Keratinocyte (primary cell): ENCODE results near the gene JPH2. TPM values are rescaled to one million over a fixed set of nuclear protein-coding genes. Genes with fewer than 3 reads are reported as not detected.
"Not testable (repeated sequence)": the region's sequence is repeated elsewhere in the genome, so short reads cannot be mapped to it uniquely, and the experiment has no call there.

Source experiments
- DNase-seq: peaks from one replicate; pipeline ENCODE4 v3.0.0-alpha.2; 2011; ENCODE audit warnings: low read depth, missing footprints, low spot score
- FAIRE-seq: peaks from 2 replicates; lab custom pipeline; 2011; peaks lifted over from hg19 to GRCh38; lab: Jason Lieb, UNC
- H2AFZ ChIP-seq: 2 replicates; pipeline ENCODE4 v1.6.0; 2012; ENCODE audit warnings: low read length, control low read depth, inconsistent platforms; ENCODE audit not compliant: control insufficient read depth
- H3K27ac ChIP-seq: 2 replicates; pipeline ENCODE4 v1.5.1; 2011; ENCODE audit warnings: low read length; ENCODE audit not compliant: control insufficient read depth, insufficient read depth
- H3K27me3 ChIP-seq: 3 replicates; pipeline ENCODE4 v1.6.0; 2011; ENCODE audit warnings: low read length; ENCODE audit not compliant: control insufficient read depth, insufficient read depth; ENCODE audit errors: extremely low read depth
- H3K36me3 ChIP-seq, 2 experiments: 2 replicates in 1 of 2; 3 replicates in 1 of 2; pipeline ENCODE4 v1.5.1; 2011; ENCODE audit warnings: low read length in 2 of 2, mild to moderate bottlenecking in 1 of 2; ENCODE audit not compliant: control insufficient read depth in 2 of 2, insufficient read depth in 2 of 2; ENCODE audit errors: extremely low read depth in 1 of 2
- H3K4me1 ChIP-seq: 3 replicates; pipeline ENCODE4 v1.5.1; 2011; ENCODE audit warnings: low read length; ENCODE audit not compliant: control insufficient read depth, insufficient read depth; ENCODE audit errors: extremely low read depth
- H3K4me2 ChIP-seq: 3 replicates; pipeline ENCODE4 v1.6.0; 2011; ENCODE audit warnings: low read depth, low read length; ENCODE audit not compliant: control insufficient read depth, insufficient read depth; ENCODE audit errors: extremely low read depth
- H3K4me3 ChIP-seq, 3 experiments: fragments of 200-600 bp in 1 of 3; sonication (generic) in 1 of 3; 2 replicates in 2 of 3; 3 replicates in 1 of 3; pipeline ENCODE4 v1.5.1; 2011 to 2016; ENCODE audit warnings: low read length in 3 of 3, mild to moderate bottlenecking in 3 of 3, control low read depth in 2 of 3, inconsistent platforms in 1 of 3, low read depth in 1 of 3, mixed read lengths in 1 of 3, mixed run types in 1 of 3, moderate library complexity in 1 of 3; ENCODE audit not compliant: control insufficient read depth in 2 of 3, insufficient read depth in 2 of 3; ENCODE audit errors: extremely low read depth in 1 of 3
- H3K79me2 ChIP-seq: 2 replicates; pipeline ENCODE4 v1.6.0; 2012; ENCODE audit warnings: low read length; ENCODE audit not compliant: control insufficient read depth, insufficient read depth
- H3K9ac ChIP-seq: 3 replicates; pipeline ENCODE4 v1.6.0; 2011; ENCODE audit warnings: low read length; ENCODE audit not compliant: control insufficient read depth, insufficient read depth; ENCODE audit errors: extremely low read depth
- H3K9me1 ChIP-seq: 3 replicates; pipeline ENCODE4 v1.6.0; 2011; ENCODE audit warnings: low read length; ENCODE audit not compliant: control insufficient read depth, insufficient read depth; ENCODE audit errors: extremely low read depth
- H3K9me3 ChIP-seq: 2 replicates; pipeline ENCODE4 v1.5.1; 2012; ENCODE audit warnings: low read depth, low read length; ENCODE audit not compliant: control insufficient read depth
- H4K20me1 ChIP-seq: 3 replicates; pipeline ENCODE4 v1.6.0; 2011; ENCODE audit warnings: low read length; ENCODE audit not compliant: control insufficient read depth, insufficient read depth; ENCODE audit errors: extremely low read depth
- CTCF ChIP-seq, 3 experiments: IDR thresholded peaks in 1 of 3; conservative IDR thresholded peaks in 1 of 3; optimal IDR thresholded peaks in 1 of 3; 2 replicates in 2 of 3; 3 replicates in 1 of 3; pipeline versions ENCODE3 to v1.5.1; 2011; ENCODE audit warnings: low read length in 3 of 3, mild to moderate bottlenecking in 3 of 3, moderate library complexity in 2 of 3, control low read depth in 1 of 3, inconsistent platforms in 1 of 3; ENCODE audit not compliant: insufficient read depth in 2 of 3; ENCODE audit errors: extremely low read depth in 1 of 3
- EZH2 ChIP-seq: IDR thresholded peaks from one replicate; pipeline ENCODE4 v1.6.1; 2012; ENCODE audit warnings: inconsistent platforms, mild to moderate bottlenecking, low read length, moderate library complexity
- dilution Hi-C: fragments of 300-500 bp; cut with MboI; formaldehyde crosslinking; loops from one replicate; pipeline ENCODE4 v1.7.0; 2020; ENCODE audit warnings: low sequenced_read_pairs; ENCODE audit not compliant: extremely low pct_ligation_motif_present
- polyA plus RNA-seq, 5 experiments: library from polyadenylated mRNA; depleted of rRNA in 3 of 5; stranded (reverse) in 3 of 5; stranded (forward) in 1 of 5; unstranded in 1 of 5; fragments of >200 nt; gene quantifications; 1 replicate in 1 of 5; 2 replicates in 3 of 5; 3 replicates in 1 of 5; pipeline versions ENCODE4 v1.2.1 to v1.2.3, GENCODE V29; 2011 to 2012; ENCODE audit warnings: missing spikeins in 2 of 5, low read depth in 1 of 5, low replicate concordance in 1 of 5

Gene JPH2
- polyA plus RNA-seq, 1 donor (not counting 4 experiments of a cell fraction or from before 2014, with no cell fraction given), result 2.5 TPM

GRCh38 chr20:44196271-44196670, 9.3 kb upstream of the JPH2 start:
- no peak overlapping the region for H2AFZ ChIP-seq
- TF ChIP-seq EZH2, result no peak
- no peak overlapping the region for H3K27ac ChIP-seq
- no peaks in the 10 kb centered on the region for H3K27me3 ChIP-seq
- no peaks in the 10 kb centered on the region for H3K9me1 ChIP-seq
- no peaks in the 10 kb centered on the region for H3K4me1 ChIP-seq
- H3K79me2 ChIP-seq, result peaks cover 15% of the 10 kb centered on the region
- H3K4me3 ChIP-seq, result no peak overlapping the region
- H3K4me2 ChIP-seq, result no peak overlapping the region
- dilution Hi-C loops, result loop anchor here (10.0 kb wide), 1 partner anchor 91 kb away; no protein-coding TSS in a partner anchor
- no peak overlapping the region for H3K9ac ChIP-seq
- H3K36me3 ChIP-seq, result peaks cover 20 to 32% of the 10 kb centered on the region in 2 experiments
- no peaks in the 10 kb centered on the region for H4K20me1 ChIP-seq
- no peak for DNase-seq
- H3K9me3 ChIP-seq, result no peaks in the 10 kb centered on the region
- FAIRE-seq, result no peak

GRCh38 chr20:44195605-44196004, 8.6 kb upstream of the JPH2 start:
- Histone ChIP-seq H3K36me3 (peaks cover 16 to 25% of the 10 kb centered on the region in 2 experiments), H3K9me1 (no peaks in the 10 kb centered on the region), H2AFZ (no peak overlapping the region), H3K79me2 (peaks cover 10% of the 10 kb centered on the region), H3K27me3 (no peaks in the 10 kb centered on the region), H3K9ac (no peak overlapping the region), H3K9me3 (no peaks in the 10 kb centered on the region), H3K4me1 (no peaks in the 10 kb centered on the region), H3K4me2 (no peak overlapping the region), H3K27ac (no peak overlapping the region), H3K4me3 (no peak overlapping the region), H4K20me1 (no peaks in the 10 kb centered on the region)
- TF ChIP-seq EZH2 (no peak), CTCF (optimal IDR thresholded peaks at IDR 0.05 in 1 of 3, IDR thresholded peaks at IDR 0.05 in 1 of 3, conservative IDR thresholded peaks at IDR 0.05 in 1 of 3; ENCODE audit: extremely low read depth in 1 of 3, insufficient read depth in 2 of 3, low read length in 3 of 3) (no peak)
- dilution Hi-C loops, result loop anchor here (10.0 kb wide), 1 partner anchor 91 kb away; no protein-coding TSS in a partner anchor
- DNase-seq (no peak), FAIRE-seq (no peak)

- no peak overlapping the region for H3K27ac ChIP-seq
- no peaks in the 10 kb centered on the region for H4K20me1 ChIP-seq
- peaks cover under 1% of the 10 kb centered on the region for H3K79me2 ChIP-seq
- dilution Hi-C loops, result loop anchor here (10.0 kb wide), 1 partner anchor 89 kb away; no protein-coding TSS in a partner anchor
- peaks cover 3% of the 10 kb centered on the region for H3K4me1 ChIP-seq
- no peaks in the 10 kb centered on the region for H3K27me3 ChIP-seq
- no peak for DNase-seq
- no peak overlapping the region for H3K4me2 ChIP-seq
- H3K9me1 ChIP-seq, result no peaks in the 10 kb centered on the region
- TF ChIP-seq EZH2 (no peak), CTCF (optimal IDR thresholded peaks at IDR 0.05 in 1 of 3, IDR thresholded peaks at IDR 0.05 in 1 of 3, conservative IDR thresholded peaks at IDR 0.05 in 1 of 3; ENCODE audit: extremely low read depth in 1 of 3, insufficient read depth in 2 of 3, low read length in 3 of 3) (no peak)
- FAIRE-seq, result no peak
- H2AFZ ChIP-seq, result no peak overlapping the region
- peaks cover 10 to 12% of the 10 kb centered on the region in 2 experiments for H3K36me3 ChIP-seq
- H3K4me3 ChIP-seq, result no peak overlapping the region
- no peaks in the 10 kb centered on the region for H3K9me3 ChIP-seq
- no peak overlapping the region for H3K9ac ChIP-seq
These were observed 6.8 kb upstream of the JPH2 start for GRCh38 chr20:44193801-44194200.

- not testable (repeated sequence) for H3K4me2 ChIP-seq, H3K79me2 ChIP-seq, DNase-seq, H3K9me1 ChIP-seq, H3K9me3 ChIP-seq, H2AFZ ChIP-seq, H3K9ac ChIP-seq, H3K36me3 ChIP-seq, H3K27ac ChIP-seq, FAIRE-seq, H4K20me1 ChIP-seq, H3K27me3 ChIP-seq, H3K4me3 ChIP-seq
- H3K4me1 ChIP-seq, result peaks cover 21% of the 10 kb centered on the region
- dilution Hi-C loops, result loop anchor here (10.0 kb wide), 1 partner anchor 87 kb away; no protein-coding TSS in a partner anchor
These were observed 4.7 kb upstream of the JPH2 start for GRCh38 chr20:44191640-44192039.
